Measurements from ENCODE around the gene MEIS3. TPM values are rescaled to one million over a fixed set of nuclear protein-coding genes. Genes with fewer than 3 reads are reported as not detected.
A peak's percentile ranks its signal among the peaks of the same experiment; 100 is the strongest.

The MEIS3 gene
- polyA plus RNA-seq, 1 of the 3 experiments (the other 2 are of a cell fraction), result 69.8 TPM

GRCh38 chr19:47358936-47359335 lies 60.4 kb downstream of the MEIS3 start:
- CTCF ChIA-PET, result interaction anchor here (1.0 to 2.6 kb wide), 4 partner anchors 10 to 54 kb away, joined by 3 to 11 read pairs (median 4); partner anchors contain the start of gene DHX34

GRCh38 chr19:47357788-47358680 lies 61.3 kb downstream of the MEIS3 start:
- 84% methylated on average over 14 of the region's 28 CpGs for WGBS (ENCODE audit: low lambda C conversion rate)
- no peak overlapping the region for H2AFZ ChIP-seq (ENCODE audit: low read depth)
- H3K9me2 ChIP-seq, result no peaks in the 10 kb centered on the region
- no peak overlapping the region for H3K4me2 ChIP-seq
- H3K27me3 ChIP-seq (ENCODE audit: insufficient read depth), result no peaks in the 10 kb centered on the region
- peaks cover 52 to 58% of the 10 kb centered on the region in 2 experiments for H3K36me3 ChIP-seq (replicated peaks in 1 of 2; ENCODE audit: control insufficient read depth in 1 of 2, insufficient read depth in 2 of 2, low read length in 1 of 2)
- POLR2A ChIA-PET, result no interaction called here
- no peak overlapping the region for H3K27ac ChIP-seq (ENCODE audit: low read depth in 2 of 2, low read length in 1 of 2)
- no peak overlapping the region for H3K9ac ChIP-seq
- H3K9me3 ChIP-seq, result no peaks in the 10 kb centered on the region
- peaks cover 26% of the 10 kb centered on the region for H3K79me2 ChIP-seq (ENCODE audit: insufficient read depth)
- DNase-seq, result peak; percentile 31
- TF ChIP-seq CTCF (IDR thresholded peaks at IDR 0.05), result peak; percentile 36
- no peak for TF ChIP-seq NFIC (IDR thresholded peaks at IDR 0.05; ENCODE audit: borderline replicate concordance)
- H3K4me3 ChIP-seq (ENCODE audit: low read depth in 2 of 2, low read length in 1 of 2), result no peak overlapping the region
- peaks cover 0 to 5% of the 10 kb centered on the region in 2 experiments; a peak in 1 of 4 replicates for H3K4me1 ChIP-seq (ENCODE audit: control insufficient read depth in 1 of 2, insufficient read depth in 2 of 2, low read depth in 1 of 2, low read length in 1 of 2)
- H3F3A ChIP-seq (replicated peaks; ENCODE audit: insufficient read depth), result no peaks in the 10 kb centered on the region
- no peaks in the 10 kb centered on the region for H4K20me1 ChIP-seq (ENCODE audit: insufficient read depth)
- CTCF ChIA-PET, result interaction anchor here (0.6 to 2.6 kb wide), 4 partner anchors 9 to 79 kb away, joined by 3 to 11 read pairs (median 4); partner anchors contain the start of gene DHX34

More at GRCh38 chr19:47358936-47359335, 60.4 kb downstream of the MEIS3 start:
- Histone ChIP-seq H3F3A (replicated peaks; ENCODE audit: insufficient read depth) (peaks cover 4% of the 10 kb centered on the region), H3K4me1 (ENCODE audit: control insufficient read depth in 1 of 2, insufficient read depth in 2 of 2, low read depth in 1 of 2, low read length in 1 of 2) (no peaks in the 10 kb centered on the region; a peak in 1 of 4 replicates), H3K27me3 (ENCODE audit: insufficient read depth) (no peaks in the 10 kb centered on the region), H3K9me3 (no peaks in the 10 kb centered on the region), H4K20me1 (ENCODE audit: insufficient read depth) (no peaks in the 10 kb centered on the region), H3K36me3 (replicated peaks in 1 of 2; ENCODE audit: control insufficient read depth in 1 of 2, insufficient read depth in 2 of 2, low read length in 1 of 2) (peaks cover 47 to 63% of the 10 kb centered on the region in 2 experiments), H3K4me2 (no peak overlapping the region), H3K9me2 (no peaks in the 10 kb centered on the region), H3K79me2 (ENCODE audit: insufficient read depth) (peaks cover 17% of the 10 kb centered on the region), H3K27ac (ENCODE audit: low read depth in 2 of 2, low read length in 1 of 2) (no peak overlapping the region), H3K4me3 (ENCODE audit: low read depth in 2 of 2, low read length in 1 of 2) (no peak overlapping the region), H2AFZ (ENCODE audit: low read depth) (no peak overlapping the region), H3K9ac (no peak overlapping the region)
- POLR2A ChIA-PET, result no interaction called here
- TF ChIP-seq PBX3 (IDR thresholded peaks at IDR 0.05) (no peak), POLR2AphosphoS5 (IDR thresholded peaks at IDR 0.05; ENCODE audit: low read depth, low read length) (no peak)
- 92% methylated on average over 6 of the region's 6 CpGs for WGBS (ENCODE audit: low lambda C conversion rate)
- DNase-seq, result no peak

DNA sequence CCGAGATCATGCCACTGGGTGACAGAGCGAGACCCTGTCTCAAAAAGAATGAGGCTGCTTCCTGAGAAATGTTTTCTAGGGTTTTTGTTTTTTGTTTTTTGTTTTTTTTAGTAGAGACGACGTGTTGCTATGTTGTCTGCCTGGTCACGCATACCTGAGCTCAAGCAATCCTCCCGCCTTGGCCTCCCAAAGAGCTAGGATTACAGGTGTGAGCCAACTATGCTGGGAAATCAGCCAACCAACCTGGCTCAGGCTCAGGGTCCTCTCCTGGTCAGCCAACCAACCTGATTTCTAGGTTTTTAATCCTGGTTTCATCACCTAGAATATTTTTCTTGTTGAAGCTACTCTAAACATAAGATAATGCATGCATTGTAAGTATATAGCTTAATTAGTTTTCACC lies 62.4 kb downstream of the MEIS3 start:
- Histone ChIP-seq H3K27me3 (ENCODE audit: insufficient read depth) (no peaks in the 10 kb centered on the region), H2AFZ (ENCODE audit: low read depth) (no peak overlapping the region), H3K4me2 (no peak overlapping the region), H3K4me1 (ENCODE audit: control insufficient read depth in 1 of 2, insufficient read depth in 2 of 2, low read depth in 1 of 2, low read length in 1 of 2) (peaks cover 0 to 7% of the 10 kb centered on the region in 2 experiments; a peak in 1 of 4 replicates), H3K9me2 (no peaks in the 10 kb centered on the region), H4K20me1 (ENCODE audit: insufficient read depth) (no peaks in the 10 kb centered on the region), H3K27ac (ENCODE audit: low read depth in 2 of 2, low read length in 1 of 2) (no peak overlapping the region), H3K4me3 (ENCODE audit: low read depth in 2 of 2, low read length in 1 of 2) (no peak overlapping the region), H3F3A (replicated peaks; ENCODE audit: insufficient read depth) (no peaks in the 10 kb centered on the region), H3K79me2 (ENCODE audit: insufficient read depth) (peaks cover 37% of the 10 kb centered on the region), H3K36me3 (replicated peaks in 1 of 2; ENCODE audit: control insufficient read depth in 1 of 2, insufficient read depth in 2 of 2, low read length in 1 of 2) (peaks cover 52 to 59% of the 10 kb centered on the region in 2 experiments), H3K9ac (no peak overlapping the region), H3K9me3 (no peaks in the 10 kb centered on the region)
- ChIA-PET CTCF (interaction anchor here (1.4 kb wide), 1 partner anchor 34 kb away, joined by 4 read pairs; no protein-coding TSS in a partner anchor), POLR2A (no interaction called here)
- 97% methylated on average over 6 of the region's 6 CpGs for WGBS (ENCODE audit: low lambda C conversion rate)
- DNase-seq, result no peak
- TF ChIP-seq MAX (IDR thresholded peaks at IDR 0.05; ENCODE audit: low read depth) (no peak), ELF1 (IDR thresholded peaks at IDR 0.05) (no peak), IRF3 (IDR thresholded peaks at IDR 0.05; ENCODE audit: low read depth, low read length) (no peak), REST (IDR thresholded peaks at IDR 0.05; ENCODE audit: low read depth, low read length) (no peak), SMC3 (IDR thresholded peaks at IDR 0.05; ENCODE audit: low read depth, low read length) (no peak)
- TF ChIP-seq, protein P1, sequence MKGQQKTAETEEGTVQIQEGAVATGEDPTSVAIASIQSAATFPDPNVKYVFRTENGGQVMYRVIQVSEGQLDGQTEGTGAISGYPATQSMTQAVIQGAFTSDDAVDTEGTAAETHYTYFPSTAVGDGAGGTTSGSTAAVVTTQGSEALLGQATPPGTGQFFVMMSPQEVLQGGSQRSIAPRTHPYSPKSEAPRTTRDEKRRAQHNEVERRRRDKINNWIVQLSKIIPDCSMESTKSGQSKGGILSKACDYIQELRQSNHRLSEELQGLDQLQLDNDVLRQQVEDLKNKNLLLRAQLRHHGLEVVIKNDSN (IDR thresholded peaks at IDR 0.05; ENCODE audit: borderline replicate concordance, low read depth), result no peak

Measured in SK-N-SH (cell line).